ENCODE measurements around the gene VIPR2. TPM values are rescaled to one million over a fixed set of nuclear protein-coding genes. Genes with fewer than 3 reads are reported as not detected.

VIPR2 gene
- total and polyA plus RNA-seq, 2 experiments from 2014 or later, result 1.3 to 2.7 TPM

DNA sequence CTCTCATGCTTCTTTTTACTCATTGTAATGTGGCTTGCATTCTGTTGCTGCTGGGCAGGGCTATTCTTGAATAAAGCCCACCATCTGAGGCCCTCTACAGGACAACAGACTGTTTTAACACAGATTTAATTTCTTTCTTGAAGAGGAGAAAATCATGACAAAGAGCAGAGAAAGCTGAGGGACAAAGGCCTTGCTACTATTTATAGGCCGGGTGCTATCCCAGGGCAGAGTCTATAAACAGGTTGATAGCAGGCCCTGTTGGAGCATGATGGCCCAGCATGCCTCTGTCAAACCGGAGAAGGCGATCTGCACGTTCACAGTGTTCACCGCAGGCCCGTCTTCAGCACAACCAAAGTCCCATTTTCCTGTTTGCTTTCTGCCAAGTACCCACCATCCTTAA is 3.0 kb downstream of the VIPR2 start (continued):
- TF ChIP-seq, protein P1, sequence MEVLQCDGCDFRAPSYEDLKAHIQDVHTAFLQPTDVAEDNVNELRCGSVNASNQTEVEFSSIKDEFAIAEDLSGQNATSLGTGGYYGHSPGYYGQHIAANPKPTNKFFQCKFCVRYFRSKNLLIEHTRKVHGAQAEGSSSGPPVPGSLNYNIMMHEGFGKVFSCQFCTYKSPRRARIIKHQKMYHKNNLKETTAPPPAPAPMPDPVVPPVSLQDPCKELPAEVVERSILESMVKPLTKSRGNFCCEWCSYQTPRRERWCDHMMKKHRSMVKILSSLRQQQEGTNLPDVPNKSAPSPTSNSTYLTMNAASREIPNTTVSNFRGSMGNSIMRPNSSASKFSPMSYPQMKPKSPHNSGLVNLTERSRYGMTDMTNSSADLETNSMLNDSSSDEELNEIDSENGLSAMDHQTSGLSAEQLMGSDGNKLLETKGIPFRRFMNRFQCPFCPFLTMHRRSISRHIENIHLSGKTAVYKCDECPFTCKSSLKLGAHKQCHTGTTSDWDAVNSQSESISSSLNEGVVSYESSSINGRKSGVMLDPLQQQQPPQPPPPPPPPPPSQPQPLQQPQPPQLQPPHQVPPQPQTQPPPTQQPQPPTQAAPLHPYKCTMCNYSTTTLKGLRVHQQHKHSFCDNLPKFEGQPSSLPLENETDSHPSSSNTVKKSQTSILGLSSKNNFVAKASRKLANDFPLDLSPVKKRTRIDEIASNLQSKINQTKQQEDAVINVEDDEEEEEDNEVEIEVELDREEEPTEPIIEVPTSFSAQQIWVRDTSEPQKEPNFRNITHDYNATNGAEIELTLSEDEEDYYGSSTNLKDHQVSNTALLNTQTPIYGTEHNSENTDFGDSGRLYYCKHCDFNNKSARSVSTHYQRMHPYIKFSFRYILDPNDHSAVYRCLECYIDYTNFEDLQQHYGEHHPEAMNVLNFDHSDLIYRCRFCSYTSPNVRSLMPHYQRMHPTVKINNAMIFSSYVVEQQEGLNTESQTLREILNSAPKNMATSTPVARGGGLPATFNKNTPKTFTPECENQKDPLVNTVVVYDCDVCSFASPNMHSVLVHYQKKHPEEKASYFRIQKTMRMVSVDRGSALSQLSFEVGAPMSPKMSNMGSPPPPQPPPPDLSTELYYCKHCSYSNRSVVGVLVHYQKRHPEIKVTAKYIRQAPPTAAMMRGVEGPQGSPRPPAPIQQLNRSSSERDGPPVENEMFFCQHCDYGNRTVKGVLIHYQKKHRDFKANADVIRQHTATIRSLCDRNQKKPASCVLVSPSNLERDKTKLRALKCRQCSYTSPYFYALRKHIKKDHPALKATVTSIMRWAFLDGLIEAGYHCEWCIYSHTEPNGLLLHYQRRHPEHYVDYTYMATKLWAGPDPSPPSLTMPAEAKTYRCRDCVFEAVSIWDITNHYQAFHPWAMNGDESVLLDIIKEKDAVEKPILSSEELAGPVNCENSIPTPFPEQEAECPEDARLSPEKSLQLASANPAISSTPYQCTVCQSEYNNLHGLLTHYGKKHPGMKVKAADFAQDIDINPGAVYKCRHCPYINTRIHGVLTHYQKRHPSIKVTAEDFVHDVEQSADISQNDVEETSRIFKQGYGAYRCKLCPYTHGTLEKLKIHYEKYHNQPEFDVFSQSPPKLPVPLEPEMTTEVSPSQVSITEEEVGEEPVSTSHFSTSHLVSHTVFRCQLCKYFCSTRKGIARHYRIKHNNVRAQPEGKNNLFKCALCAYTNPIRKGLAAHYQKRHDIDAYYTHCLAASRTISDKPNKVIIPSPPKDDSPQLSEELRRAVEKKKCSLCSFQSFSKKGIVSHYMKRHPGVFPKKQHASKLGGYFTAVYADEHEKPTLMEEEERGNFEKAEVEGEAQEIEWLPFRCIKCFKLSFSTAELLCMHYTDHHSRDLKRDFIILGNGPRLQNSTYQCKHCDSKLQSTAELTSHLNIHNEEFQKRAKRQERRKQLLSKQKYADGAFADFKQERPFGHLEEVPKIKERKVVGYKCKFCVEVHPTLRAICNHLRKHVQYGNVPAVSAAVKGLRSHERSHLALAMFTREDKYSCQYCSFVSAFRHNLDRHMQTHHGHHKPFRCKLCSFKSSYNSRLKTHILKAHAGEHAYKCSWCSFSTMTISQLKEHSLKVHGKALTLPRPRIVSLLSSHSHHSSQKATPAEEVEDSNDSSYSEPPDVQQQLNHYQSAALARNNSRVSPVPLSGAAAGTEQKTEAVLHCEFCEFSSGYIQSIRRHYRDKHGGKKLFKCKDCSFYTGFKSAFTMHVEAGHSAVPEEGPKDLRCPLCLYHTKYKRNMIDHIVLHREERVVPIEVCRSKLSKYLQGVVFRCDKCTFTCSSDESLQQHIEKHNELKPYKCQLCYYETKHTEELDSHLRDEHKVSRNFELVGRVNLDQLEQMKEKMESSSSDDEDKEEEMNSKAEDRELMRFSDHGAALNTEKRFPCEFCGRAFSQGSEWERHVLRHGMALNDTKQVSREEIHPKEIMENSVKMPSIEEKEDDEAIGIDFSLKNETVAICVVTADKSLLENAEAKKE (CRISPR knock-in tag; IDR thresholded peaks at IDR 0.05), result no peak

- Histone ChIP-seq H4K20me1 (replicated peaks; ENCODE audit: insufficient read depth) (peaks cover 3% of the 10 kb centered on the region; the same call in 1 of the 2 replicates), H3K4me3 (no peak overlapping the region), H2AFZ (no peak overlapping the region), H3K36me3 (ENCODE audit: insufficient read depth) (no peaks in the 10 kb centered on the region; the same call in 1 of the 2 replicates), H3F3A (replicated peaks; ENCODE audit: low read depth) (0 out of 2 replicates have a peak, but pooled peaks cover 9% of the 10 kb centered on the region), H3K4me1 (ENCODE audit: insufficient read depth) (peaks cover 45% of the 10 kb centered on the region), H3K27me3 (ENCODE audit: insufficient read depth) (peaks cover 35% of the 10 kb centered on the region), H3K79me2 (replicated peaks; ENCODE audit: insufficient read depth) (no peaks in the 10 kb centered on the region), H3K4me2 (peak overlapping the region; percentile 89), H3K27ac (ENCODE audit: low read depth) (no peak overlapping the region), H3K9me2 (ENCODE audit: insufficient read depth) (no peaks in the 10 kb centered on the region)
- Mint-ChIP-seq H3K9me3 (peaks cover 66% of the 10 kb centered on the region), H3K27ac (no peak overlapping the region), H3K4me3 (no peak overlapping the region; the same call in 2 of the 3 replicates), H3K27me3 (ENCODE audit: insufficient read depth, low read depth, poor library complexity) (peaks cover 33% of the 10 kb centered on the region), H3K36me3 (ENCODE audit: low read depth) (peaks cover 21% of the 10 kb centered on the region), H3K4me1 (peaks cover 26% of the 10 kb centered on the region)
- no peak for DNase-seq (ENCODE audit: low spot score)
- no peak for ATAC-seq
- no peak for TF ChIP-seq ZNF114 (CRISPR knock-in tag; IDR thresholded peaks at IDR 0.05)
- no peak for TF ChIP-seq POLR2AphosphoS5 (IDR thresholded peaks at IDR 0.05; ENCODE audit: low read depth)
- TF ChIP-seq ZNF331 (CRISPR knock-in tag; IDR thresholded peaks at IDR 0.05; ENCODE audit: low read depth), result no peak
- TF ChIP-seq, protein P2, sequence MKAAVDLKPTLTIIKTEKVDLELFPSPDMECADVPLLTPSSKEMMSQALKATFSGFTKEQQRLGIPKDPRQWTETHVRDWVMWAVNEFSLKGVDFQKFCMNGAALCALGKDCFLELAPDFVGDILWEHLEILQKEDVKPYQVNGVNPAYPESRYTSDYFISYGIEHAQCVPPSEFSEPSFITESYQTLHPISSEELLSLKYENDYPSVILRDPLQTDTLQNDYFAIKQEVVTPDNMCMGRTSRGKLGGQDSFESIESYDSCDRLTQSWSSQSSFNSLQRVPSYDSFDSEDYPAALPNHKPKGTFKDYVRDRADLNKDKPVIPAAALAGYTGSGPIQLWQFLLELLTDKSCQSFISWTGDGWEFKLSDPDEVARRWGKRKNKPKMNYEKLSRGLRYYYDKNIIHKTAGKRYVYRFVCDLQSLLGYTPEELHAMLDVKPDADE (IDR thresholded peaks at IDR 0.05), result no peak
- TF ChIP-seq CTCF (conservative IDR thresholded peaks at IDR 0.05; ENCODE audit: low read depth in 2 of 2), result no peak
- TF ChIP-seq CREB1 (CRISPR knock-in tag; IDR thresholded peaks at IDR 0.05; ENCODE audit: low read depth), result no peak
- no peak for TF ChIP-seq REST (IDR thresholded peaks at IDR 0.05; ENCODE audit: unreplicated experiment)
- no peak for TF ChIP-seq NANOG (IDR thresholded peaks at IDR 0.05; ENCODE audit: borderline replicate concordance)
- TF ChIP-seq STAT1 (IDR thresholded peaks at IDR 0.05; ENCODE audit: unreplicated experiment), result no peak
- TF ChIP-seq EZH2 (IDR thresholded peaks at IDR 0.05; ENCODE audit: low read depth, unreplicated experiment), result no peak
Observed at GRCh38 chr7:159141167-159141566, 3.5 kb downstream of the VIPR2 start.

Measured in GM23338 (cell line).